Stimulated activated CD4-positive, alpha-beta T cell treated with anti-CD3 and anti-CD28 coated beads, TNF-alpha, amount 100 ng/mL, for 24 hours (primary cell): ENCODE data around the gene CXCL10.

Experiments used
- DNase-seq, 3 experiments: peaks; one replicate each; pipeline ENCODE4 v3.0.0-alpha.2; 2020; ENCODE audit warnings: low read depth in 3 of 3

Gene CXCL10

DNA sequence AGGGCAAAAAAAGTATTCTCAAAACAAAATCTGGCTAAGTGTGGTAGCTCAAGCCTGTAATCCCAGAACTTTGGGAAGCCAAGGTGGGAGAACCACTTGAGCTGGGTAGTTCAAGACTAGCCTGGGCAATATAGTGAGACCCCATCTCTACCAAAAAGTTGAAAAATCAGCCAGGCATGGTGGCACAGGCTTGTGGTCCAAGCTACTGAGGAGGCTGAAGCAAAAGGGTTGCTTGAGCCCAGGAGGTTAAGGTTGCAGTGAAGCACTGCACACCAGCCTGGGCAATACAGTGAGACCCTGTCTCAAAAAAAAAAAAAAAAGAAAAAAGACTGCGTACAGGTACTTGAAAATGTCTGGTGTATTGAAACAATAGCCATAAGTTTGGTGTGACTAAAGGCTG, 30.8 kb downstream of the CXCL10 start:
- DNase-seq: no peak

DNA sequence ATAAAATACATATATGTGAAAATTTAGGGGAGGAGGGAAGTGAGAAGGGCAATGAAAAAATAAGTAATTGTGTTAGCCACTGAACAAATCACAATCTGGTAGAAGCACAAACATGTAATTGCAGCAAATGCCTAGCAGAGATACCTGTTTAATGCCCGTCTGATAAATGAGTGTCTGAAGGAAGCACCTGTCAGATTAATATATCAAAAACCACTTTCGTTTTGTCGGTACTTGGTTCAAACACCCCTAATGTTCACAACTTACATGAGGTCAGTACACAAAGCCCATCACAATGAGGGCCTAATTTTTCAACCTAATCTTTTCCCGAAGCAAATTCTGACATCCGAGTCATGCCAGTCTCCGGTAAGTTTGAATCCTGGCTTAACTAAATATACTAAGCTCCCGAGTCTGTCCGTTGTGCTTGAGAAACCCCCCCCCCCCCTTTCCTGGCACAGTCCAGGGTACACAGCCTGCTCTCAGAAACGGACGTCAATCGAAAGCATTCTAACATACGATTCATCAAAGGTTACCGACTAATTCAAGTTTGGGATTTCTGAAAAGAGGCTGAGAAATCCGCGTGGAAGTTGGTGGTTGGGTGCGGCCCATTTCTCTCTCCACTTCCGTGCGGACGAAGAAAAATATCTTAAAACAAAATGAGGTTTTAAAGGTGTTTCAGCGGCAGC, 33.3 kb downstream of the CXCL10 start:
- DNase-seq: no peak

DNA sequence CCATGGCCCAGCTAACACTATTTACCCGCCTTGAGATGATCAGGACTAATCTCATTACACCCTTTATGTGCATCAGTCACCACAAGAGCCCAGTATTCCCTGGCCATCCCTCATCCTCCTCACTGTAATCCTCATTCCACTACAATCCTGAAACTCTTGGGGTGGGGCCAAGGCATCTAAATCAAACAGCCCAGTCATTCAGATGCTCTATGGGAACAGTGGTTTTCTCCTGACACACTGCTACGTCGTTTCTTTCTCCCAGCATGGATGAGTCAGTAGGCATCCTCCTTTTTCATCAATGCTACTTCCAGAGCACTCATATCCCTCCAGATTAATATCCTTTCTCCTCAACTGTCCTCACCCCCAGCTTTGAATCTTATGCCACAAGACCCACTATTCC, 38.2 kb downstream of the CXCL10 start:
- DNase-seq: no peak

DNA sequence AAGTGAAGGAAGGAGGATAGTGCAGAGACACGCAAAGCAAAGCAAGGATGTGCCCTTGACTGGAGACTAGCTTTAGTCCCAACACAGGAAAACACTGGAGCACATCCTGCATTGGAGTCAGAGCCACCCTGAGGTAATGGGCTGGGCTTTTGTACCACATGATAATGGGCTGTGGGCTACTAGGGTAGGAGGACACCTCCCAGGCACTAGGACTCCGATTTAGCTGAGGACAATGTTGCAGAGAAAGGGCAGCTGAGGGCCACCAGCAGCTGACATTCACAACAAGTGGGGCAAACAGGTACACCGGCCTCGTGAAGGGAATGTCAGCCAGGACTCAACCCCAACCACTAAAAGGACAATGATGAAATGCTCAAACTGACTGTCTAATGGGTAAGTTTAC, 42.7 kb downstream of the CXCL10 start:
- DNase-seq: no peak

DNA sequence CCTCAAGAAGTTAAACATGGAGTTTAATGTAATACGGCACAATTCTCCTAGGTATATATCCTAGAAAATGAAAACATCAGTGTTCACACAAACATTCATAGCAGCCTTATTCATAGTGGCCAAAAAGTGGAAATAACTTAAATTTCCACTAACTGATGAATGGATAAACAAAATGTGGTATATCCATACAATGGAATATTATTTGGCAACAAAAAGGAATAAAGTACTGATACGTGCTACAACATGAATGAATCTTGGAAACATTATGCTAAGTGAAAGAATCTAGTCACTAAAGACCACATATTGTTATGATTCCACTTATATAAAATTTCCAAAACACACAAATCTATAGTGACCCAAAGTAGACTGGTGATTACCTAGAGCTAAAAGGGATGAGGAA, 47.1 kb downstream of the CXCL10 start:
- no peak for DNase-seq

DNA sequence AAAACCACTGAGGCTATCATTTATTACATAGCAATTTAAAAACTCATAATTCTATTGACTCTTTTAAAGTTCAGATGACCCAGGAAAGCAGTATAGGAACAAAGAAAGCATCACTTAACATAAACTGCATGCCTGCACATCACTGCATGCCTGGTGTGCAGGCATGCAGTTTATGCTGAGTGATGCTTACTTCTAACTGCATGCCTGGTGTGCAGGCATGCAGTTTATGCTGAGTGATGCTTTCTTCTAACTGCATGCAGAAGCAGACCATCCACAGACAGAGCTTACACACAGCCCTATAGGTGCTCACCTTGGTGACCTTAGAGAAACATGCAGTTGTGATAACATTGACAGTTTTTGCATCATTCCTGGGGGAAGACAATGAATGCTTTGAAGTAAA, 49.5 kb downstream of the CXCL10 start:
- no peak for DNase-seq
